Measurements from ENCODE around the gene MARCHF4.

DNA sequence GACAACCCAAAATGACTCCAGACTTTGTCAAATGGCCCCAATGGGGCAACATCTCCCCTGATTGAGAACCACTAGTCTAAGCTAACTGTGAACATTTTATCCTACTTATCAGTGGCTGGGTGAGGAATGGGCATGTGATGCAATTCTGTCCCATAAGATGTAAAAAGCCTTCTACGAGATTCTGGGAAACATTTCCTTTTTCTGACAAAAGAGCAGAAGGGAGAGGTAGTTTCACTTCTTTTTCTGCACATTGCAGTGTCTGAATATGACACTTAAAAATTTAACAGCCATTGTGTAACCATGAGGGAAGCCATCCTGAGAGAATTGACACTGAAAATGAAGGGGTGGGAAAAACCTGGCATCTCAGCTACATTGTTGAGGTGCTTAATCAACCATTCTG, 17.3 kb upstream of the MARCHF4 start:
- TF ChIP-seq CTCF (conservative IDR thresholded peaks at IDR 0.05) (no peak), EZH2 (IDR thresholded peaks at IDR 0.05; ENCODE audit: low read depth) (no peak)

Data from PC-9 (cell line).